Activated T-cell treated with anti-CD3 and anti-CD28 coated beads for 24 hours (primary cell): ENCODE results near the gene ZMYM2.
"Not testable (repeated sequence)": the region's sequence is repeated elsewhere in the genome, so short reads cannot be mapped to it uniquely, and the experiment has no call there.

Experiments used
- DNase-seq: peaks from one replicate; pipeline ENCODE4 v3.0.0-alpha.2; 2020; ENCODE audit warnings: low read depth

Gene ZMYM2

DNA sequence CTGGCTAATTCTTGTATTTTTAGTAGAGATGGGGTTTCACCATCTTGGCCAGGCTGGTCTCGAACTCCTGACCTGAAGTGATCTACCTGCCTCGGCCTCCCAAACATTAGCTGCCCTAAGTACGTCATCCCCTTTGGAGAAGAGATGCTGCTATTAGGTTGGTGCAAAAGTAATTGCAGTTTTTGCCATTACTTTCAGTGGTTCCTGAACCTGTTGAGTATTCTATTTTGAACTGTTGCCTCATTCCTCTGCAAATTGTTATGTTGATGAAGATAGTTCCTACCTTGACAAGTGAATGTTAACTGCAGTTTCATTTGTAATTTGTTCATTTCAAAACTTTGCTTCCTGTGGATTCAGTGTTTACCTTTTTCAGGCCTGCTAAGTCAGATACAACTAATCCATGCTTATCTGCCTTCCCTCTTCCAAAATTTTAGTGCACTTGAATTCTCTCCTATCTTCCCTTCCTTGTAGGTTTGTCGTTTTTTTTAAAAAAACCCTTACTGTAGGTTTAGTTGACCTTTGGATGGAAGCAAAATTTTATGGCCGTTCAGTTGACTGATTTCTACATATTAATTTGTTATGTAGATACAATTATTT is 24.0 kb downstream of the ZMYM2 start:
- DNase-seq: no peak

DNA sequence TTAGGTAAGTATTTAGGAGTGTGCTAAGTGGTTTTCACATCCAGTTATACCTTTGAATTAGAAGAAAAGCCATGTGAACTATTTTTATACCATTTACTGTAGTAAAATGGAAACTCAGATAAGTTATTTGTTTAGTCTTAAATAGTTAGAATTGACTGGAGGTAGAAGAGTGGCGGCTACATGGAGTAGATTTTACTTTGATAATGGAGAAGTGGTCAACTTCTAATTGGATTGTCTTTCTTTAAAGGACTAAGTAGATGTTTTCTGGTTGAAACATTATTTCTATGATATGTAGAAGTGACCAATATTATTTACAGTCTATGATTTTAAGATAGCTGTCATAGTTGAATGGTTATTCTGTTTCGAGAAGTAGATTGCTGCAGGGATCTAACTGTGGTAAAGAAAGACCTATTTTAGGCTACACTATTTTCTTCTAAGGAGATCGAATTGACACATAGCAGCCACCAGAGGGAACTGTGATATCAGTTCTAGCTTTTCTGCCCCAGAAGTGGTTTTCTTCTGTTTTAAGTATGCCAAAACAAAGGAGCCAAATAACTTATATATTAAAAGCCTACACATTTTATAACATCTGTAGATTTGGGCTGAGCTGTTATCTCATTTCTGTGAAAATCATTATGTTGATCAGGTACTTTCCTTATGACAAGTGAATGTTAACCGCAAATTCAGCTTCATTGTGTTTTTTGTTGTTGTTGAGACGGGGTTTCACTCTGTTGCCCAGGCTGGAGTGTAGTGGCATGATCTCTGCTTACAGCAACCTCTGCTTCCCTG is 26.1 kb downstream of the ZMYM2 start:
- DNase-seq: no peak

DNA sequence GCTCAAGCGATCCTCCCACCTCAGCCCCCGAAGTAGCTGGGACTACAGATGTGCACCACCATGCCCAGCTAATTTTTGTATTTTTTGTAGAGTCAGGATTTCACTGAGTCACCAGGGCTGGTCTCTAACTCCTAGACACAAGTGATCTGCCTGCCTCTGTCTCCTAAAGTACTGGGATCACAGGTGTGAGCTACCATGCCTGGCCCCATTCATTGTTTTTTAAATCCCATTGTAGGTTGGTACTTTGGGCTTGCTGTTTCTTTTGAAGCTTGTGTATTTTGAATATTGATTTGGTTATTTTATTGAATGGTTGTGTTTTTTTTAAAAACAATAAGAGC is 26.7 kb downstream of the ZMYM2 start:
- no peak for DNase-seq

DNA sequence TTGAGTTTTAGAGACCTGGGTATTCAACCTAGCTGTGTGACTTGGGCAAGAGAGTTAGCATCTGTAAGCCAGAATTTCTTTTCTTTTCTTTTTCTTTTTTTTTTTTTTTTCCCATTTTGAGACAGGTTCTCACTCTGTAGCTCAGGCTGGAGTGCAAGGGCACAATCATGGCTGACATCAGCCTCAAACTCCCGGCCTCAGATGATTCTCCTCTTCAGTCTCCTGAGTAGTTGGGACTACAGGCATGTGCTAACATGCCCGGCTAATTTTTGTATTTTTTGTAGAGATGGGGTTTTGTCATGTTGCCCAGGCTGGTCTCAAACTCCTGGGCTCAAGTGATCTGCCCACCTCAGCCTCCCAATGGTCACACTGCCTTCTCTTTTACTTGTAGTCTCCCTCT is 33.0 kb downstream of the ZMYM2 start:
- DNase-seq: no peak

DNA sequence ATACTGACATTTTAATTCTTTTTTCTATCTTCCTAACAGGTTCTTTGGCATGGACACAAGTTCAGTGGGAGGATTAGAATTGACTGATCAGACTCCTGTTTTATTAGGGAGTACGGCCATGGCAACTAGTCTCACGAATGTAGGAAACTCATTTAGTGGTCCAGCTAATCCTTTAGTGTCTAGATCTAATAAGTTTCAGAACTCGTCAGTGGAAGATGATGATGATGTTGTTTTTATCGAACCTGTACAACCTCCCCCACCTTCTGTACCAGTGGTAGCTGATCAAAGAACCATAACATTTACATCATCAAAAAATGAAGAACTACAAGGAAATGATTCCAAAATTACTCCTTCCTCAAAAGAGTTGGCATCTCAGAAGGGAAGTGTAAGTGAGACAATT is 34.5 kb downstream of the ZMYM2 start:
- DNase-seq: no peak

DNA sequence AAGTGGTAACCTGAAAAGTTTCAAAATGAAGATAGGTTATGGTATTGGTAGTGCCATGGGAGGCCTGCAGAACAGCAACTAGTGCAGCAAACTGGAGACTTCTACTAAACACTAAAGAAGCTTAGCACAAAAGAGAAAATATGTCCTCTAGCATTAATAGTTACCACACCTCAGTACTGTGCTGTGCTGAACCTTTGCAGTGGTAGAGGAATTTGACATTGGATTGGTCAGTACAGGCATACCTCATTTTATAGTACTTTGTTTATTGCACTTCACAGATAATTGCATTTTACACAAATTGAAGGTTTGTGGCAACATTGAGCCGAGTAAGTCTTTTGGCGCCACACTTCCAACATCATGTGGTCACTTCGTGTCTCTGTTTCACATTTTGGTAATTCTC is 40.4 kb downstream of the ZMYM2 start:
- no peak for DNase-seq

DNA sequence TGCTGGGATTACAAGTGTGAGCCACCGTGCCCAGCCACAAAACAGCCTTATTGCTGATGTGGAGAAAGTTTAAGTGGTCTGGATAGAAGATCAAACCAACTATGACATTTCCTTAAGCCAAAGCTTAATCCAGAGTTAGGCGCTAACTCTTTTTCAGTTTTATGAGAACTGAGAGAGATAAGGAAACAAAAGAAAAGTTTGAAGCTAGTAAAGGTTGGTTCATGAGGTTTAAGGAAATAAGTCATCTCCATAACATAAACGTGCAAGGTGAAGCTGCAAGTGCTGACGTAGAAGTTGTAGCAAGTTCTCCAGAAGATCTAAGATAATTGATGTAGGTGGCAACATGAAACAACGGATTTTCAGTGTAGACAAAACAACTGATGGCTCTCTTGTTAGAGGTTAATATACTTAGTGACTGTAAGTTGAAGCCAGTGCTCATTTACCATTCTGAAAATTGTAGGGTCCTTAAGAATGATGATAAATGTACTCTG is 41.6 kb downstream of the ZMYM2 start:
- DNase-seq: no peak

DNA sequence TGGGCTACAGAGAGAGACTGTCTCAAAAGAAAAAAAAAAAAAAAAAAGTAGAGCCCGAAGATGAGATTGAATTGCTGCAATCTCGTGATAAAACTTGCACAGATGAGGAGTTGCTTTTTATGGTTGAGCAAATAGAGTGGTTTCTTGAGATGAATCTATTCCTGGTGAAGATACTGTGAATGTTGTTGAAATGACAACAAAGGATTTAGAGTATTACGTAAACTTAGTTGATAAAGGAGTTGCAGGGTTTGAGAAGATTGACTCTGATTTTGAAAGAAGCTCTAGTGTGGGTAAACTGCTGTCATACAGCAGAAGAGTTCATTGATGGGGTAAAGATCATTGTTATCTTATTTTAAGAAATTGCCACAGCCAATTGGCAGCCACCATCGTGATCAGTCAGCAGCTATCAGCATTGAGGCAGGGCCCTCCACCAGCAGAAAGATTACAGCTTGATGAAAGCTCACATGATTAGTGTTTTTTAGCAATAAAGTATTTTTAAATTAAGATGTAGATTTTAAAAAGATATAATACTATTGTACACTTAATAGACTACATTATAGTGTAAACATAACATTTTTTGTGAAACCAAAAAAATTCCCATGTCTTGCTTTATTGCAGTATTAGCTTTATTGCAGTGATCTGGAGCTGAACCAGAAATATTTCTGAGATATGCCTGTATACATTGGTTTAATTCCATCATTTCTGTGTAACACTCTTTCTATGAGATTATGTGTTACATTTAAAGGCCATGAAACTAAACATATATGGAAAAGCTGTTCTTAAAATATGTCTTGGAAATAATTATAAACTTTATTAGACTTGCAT is 43.1 kb downstream of the ZMYM2 start:
- DNase-seq: no peak

DNA sequence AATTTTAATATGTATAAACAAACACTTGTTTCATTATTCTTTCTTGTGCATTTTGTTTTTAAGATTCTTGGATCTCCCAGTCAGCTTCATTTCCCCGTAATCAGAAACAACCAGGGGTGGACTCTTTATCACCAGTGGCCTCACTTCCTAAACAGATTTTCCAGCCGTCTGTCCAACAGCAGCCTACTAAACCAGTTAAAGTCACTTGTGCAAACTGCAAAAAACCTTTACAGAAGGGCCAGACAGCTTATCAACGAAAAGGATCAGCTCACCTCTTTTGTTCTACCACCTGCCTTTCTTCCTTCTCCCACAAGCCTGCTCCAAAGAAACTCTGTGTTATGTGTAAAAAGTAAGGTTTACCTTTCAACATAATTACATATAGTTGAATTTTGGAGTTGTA is 44.3 kb downstream of the ZMYM2 start:
- no peak for DNase-seq

DNA sequence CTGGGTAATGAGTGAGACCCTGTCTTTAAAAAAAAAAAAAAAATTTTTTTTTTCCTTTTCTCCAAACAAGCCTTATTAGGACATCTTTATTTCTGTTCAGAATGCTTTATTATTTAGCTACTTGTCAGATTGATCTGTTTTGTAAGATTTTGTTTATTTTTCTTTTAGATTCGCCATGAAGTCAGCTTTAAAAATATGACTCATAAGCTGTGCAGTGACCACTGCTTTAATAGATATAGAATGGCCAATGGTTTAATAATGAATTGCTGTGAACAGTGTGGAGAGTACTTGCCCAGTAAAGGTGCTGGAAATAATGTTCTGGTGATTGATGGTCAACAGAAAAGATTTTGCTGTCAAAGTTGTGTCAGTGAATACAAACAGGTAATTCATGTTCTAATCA is 47.7 kb downstream of the ZMYM2 start:
- no peak for DNase-seq

DNA sequence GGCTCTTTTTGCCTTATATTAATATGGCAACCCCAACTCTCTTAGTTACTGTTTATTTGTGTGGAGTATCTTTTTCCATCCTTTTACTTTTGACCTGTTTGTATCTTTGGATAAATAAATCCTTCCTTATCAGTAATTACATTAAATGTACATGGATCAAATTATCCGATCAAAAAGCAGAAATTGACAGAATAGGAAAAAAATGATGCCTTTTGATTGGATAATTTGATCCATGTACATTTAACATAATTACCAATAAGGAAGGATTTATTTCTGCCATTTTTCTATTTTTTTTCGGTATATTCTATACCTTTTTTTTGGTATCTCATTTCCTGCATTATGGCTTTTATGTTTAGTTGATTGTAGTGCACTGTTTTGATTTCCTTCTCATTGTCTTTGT is 57.2 kb downstream of the ZMYM2 start:
- no peak for DNase-seq

DNA sequence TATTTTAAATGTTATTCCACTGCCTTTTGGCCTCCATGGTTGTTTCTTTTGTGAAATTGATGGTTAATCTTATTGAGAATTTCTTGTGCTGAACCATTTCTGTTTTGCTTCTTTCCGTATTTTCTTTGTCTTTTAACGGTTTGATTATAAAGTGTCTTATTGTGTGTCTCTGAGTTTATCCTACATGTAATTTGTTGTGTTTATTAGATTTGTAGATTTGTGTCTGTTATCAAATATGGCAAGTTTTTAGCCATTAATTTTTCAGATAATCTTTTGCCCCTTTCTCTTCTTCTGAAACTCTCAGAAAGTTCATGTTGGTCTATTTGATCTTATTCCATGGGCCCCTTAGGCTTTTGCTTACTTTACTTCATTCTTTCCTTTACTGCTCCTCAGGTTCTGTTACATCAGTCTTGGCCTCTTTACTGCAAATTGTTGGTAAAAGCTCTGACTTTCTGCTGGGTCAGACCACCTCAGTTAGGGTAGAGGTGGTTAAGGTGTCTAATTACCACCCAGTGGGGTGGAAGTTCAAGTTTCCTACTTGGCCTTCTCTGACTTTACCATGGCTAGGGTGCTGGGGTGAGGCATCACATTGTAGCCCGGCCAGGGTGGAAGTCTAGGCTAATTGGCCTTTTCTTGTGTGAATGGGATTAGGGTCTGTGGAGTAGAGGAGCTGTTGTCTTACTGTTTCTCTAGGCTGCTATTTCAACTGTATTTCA is 58.3 kb downstream of the ZMYM2 start:
- DNase-seq: no peak

DNA sequence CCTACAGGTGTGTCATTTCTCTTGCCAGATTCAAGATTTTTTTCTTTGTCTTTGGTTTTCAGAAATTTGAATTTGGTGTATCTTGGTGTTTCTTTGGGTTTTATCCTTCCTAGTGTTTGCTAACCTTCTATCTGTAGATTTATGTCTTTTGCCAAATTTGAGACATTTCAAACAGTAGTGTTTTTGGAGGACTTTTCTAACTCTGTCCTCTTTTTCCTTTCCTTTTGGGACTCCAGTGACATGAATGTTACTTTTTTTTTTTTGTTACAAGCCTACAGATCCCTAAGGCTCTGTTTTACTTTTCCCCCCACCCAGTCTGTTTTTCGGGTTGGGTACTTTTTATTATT is 58.8 kb downstream of the ZMYM2 start:
- no peak for DNase-seq

DNA sequence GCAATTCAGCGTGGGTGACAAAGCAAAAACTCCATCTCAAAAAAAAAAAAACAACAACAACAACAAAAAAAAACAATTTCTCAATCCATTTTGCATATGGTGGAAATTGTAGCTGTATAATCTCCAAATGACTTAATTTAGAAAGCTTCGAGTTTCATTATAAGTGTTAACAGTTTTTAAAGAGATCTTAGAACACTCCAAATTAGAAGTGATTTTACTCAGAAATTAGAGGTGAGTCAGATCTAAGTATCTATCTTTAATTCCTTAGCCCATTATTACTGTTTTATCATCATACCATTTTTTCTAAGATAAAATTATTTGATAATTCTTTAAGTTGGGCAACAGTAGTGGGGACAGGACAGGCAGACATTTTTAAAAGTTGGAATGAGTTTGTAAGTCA is 60.5 kb downstream of the ZMYM2 start:
- DNase-seq: no peak

DNA sequence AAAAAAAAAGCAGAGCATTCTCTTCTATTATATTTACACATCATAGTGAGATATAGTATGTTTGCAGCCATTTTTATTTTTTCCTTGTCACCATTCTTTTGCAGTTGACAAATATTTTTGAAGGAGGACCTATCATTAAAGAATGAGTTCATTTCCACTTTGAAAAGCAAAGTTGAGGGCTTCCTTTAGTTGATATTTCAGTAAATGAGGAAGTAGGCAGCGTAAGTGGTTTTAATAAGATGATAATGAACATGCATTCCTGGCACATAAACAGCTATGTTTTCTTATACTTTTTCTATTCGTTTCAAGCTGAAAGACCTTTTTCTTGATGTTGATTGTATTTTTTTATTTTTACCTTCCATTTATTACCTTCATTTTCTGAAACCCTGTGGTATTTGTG is 66.2 kb downstream of the ZMYM2 start:
- DNase-seq: no peak

DNA sequence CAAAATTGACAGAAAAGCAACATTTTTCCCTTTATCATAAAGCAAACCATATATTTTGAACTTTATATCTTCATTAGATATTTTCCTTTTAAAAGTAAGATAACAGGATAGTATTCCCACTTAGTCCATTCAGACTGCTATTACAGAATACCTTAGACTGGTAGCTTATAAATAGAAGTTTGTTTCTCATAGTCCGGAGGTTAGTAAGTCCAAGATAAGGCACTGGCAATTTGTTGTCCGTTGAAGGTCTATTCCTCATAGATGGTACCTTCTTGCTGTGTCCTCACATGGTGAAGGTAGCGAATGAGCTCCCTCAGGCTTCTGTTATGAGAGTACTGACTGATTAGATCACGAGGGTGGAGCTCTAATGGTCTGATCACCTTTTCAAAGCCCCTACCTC is 70.4 kb downstream of the ZMYM2 start:
- no peak for DNase-seq

DNA sequence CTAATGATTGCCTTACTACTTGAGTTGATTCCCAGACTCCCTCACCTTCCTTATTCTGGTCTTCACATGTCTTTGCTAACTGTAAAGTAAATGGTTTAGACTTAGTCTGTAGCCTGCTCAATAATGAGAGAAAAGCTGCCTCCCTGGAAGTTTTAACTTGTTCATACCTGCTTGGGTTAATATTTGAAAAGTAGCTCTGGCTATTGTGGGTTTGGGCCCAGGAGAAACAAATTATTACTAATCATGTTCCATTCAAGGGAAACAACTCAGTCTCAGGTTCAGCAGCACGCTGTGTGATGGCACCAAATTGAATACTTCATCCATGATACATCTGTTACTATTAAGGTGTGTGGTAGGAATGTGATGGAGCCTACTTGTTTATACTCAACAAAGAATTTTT is 75.0 kb downstream of the ZMYM2 start:
- no peak for DNase-seq

DNA sequence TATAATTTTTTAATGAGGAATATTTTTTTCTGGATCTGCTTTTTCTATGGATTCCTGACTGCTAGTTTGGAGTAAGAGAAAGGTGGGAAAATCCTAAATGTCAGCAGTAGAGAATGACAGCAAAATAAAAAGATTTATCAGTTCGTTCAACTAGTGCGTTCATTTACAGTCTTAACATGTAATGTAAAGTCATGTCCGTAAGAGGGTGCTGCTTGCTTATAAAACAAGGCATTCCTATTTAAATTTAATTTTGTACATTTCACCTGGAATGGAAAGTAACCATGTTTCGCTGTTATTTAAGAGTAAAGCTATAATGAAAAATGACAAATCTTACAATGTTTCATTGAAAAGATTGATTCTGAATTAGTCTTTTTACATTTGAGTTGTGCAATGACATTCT is 76.6 kb downstream of the ZMYM2 start:
- DNase-seq: no peak

DNA sequence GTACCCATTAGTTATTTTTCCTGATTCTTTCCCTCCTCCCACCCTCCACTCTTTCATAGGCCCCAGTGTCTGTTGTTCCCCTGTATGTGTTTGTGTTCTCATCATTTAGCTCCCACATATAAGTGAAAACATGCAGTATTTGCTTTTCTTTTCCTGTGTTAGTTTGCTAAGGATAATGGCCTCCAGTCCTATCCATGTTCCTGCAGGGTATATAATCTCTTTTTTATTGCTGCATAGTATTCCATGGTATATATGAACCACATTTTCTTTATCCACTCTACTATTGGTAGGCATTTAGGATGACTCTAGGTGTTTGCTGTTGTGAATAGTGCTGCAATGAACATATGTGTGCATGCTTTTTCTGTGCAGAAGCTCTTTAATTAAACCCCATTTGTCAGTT is 79.4 kb downstream of the ZMYM2 start:
- DNase-seq: no peak

DNA sequence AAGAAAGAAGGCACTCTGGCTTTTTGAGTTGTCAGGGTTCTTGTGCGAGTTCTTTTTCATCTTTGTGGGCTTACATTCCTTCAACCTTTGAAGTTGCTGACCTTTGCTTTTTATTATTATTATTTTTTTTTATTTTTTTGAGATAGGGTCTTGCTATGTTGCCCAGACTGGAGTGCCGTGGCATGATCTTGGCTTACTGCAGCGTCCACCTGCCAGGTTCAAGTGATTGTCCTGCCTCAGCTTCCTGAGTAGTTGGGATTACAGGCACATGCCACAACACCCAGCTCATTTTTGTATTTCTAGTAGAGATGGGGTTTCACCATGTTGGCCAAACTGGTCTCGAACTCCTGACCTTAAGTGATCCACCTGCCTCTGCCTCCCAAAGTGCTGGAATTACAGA is 84.1 kb downstream of the ZMYM2 start:
- DNase-seq: not testable (repeated sequence)

DNA sequence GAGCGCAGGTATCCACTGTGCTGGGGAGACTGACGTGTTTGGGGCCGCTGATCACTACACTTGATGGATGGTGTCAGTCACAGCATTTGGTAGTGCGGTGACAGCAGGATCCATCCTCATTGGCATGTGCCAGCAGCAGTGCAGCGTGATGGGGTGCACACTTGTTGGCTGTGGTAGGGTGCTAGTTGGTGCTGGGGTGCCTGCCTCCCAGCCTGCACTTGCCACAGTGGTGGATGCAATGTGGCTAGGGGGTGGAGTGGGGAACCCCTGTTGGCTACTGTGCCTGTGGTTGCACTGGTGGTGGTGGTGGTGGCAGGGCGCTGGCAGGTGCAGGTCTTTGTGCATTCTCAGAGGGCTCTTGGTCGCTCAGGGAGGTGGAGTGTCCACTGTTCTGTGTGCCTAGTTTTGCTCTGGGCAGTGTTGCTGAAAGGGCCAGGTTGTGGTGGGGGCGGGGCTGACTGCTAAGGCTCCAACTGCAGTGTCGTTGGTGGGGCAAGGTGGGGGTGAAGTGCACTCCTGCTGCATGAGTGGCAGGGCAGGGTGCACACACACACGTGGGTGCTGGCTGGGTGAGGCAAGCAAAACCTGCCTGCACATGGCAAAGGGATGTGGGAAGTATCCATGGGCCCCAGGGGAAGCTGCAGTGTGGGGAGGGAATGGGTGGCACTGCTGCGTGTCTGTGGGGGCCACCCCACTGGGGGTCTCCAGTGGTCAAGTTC is 84.8 kb downstream of the ZMYM2 start:
- no peak for DNase-seq

DNA sequence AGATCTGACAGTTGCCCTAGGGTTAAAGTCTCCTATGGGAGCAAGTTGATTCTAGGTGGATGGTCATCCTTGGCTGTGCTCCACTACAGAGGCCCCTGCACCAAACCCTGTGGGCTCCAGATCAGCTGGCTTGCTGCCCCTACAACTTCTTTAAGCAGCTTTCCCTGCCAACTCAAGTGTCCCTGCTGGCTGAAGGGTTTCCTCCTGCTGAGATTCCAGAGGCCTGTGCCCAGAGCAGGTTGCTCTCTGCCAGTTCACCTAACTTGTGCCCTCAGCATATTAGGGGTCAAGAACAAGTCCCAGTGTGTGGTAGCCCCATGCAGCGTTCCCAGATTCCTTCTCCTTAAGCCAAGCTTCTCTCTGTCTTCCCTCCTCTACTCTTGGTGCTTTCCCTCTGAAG is 85.6 kb downstream of the ZMYM2 start:
- no peak for DNase-seq
